Measurements from ENCODE around the gene FBXO36. TPM values are rescaled to one million over a fixed set of nuclear protein-coding genes. Genes with fewer than 3 reads are reported as not detected.

The FBXO36 gene
- total and polyA plus RNA-seq, 2 donors (not counting 1 experiment from before 2014, with no cell fraction given), result 0.49 to 1.5 TPM

- ChIA-PET POLR2A (no interaction called here), CTCF (interaction anchor here (1.5 kb wide), 1 partner anchor 104 kb away, joined by 3 read pairs; no protein-coding TSS in a partner anchor)
- no peak overlapping the region for H2AFZ ChIP-seq (ENCODE audit: insufficient read depth, low read depth, low read length, poor library complexity, severe bottlenecking)
- H3K9ac ChIP-seq (ENCODE audit: low read length), result no peak overlapping the region
- H4K20me1 ChIP-seq (ENCODE audit: control insufficient read depth, insufficient read depth, low read length, poor library complexity, severe bottlenecking), result peaks cover 51% of the 10 kb centered on the region
- H3K27ac Mint-ChIP-seq, result no peak overlapping the region
- 80% methylated on average over 1 of the region's 2 CpGs for WGBS (ENCODE audit: insufficient coverage)
- TF ChIP-seq CTCF (IDR thresholded peaks at IDR 0.05) (no peak), EZH2 (IDR thresholded peaks at IDR 0.05; ENCODE audit: borderline replicate concordance, insufficient read depth, low read depth, low read length, poor library complexity, severe bottlenecking) (no peak)
- no peaks in the 10 kb centered on the region for H3K27me3 ChIP-seq (replicated peaks in 1 of 4; ENCODE audit: control extremely low read depth in 1 of 4, control insufficient read depth in 3 of 4, insufficient read depth in 4 of 4, low read length in 3 of 4)
- no peaks in the 10 kb centered on the region for H3K9me3 ChIP-seq (ENCODE audit: control extremely low read depth in 1 of 3, control insufficient read depth in 2 of 3, insufficient read depth in 1 of 3, low read length in 2 of 3)
- H3K36me3 ChIP-seq (replicated peaks in 1 of 2; ENCODE audit: control extremely low read depth in 1 of 2, control insufficient read depth in 1 of 2, extremely low read depth in 1 of 2, insufficient read depth in 2 of 2, low read length in 1 of 2), result peaks cover 0 to 23% of the 10 kb centered on the region in 2 experiments
- no peaks in the 10 kb centered on the region for H3K27me3 Mint-ChIP-seq
- ATAC-seq (ENCODE audit: low read depth) (no peak), DNase-seq (no peak)
- H3K9me3 Mint-ChIP-seq (ENCODE audit: insufficient read depth), result no peaks in the 10 kb centered on the region
- no peak overlapping the region for H3K4me2 ChIP-seq (replicated peaks; ENCODE audit: low read depth, low read length, poor library complexity, severe bottlenecking)
- no peak overlapping the region for H3K4me3 Mint-ChIP-seq
- H3K79me2 ChIP-seq (ENCODE audit: control insufficient read depth, insufficient read depth, low read length), result peaks cover 100% of the 10 kb centered on the region
- peaks cover 25% of the 10 kb centered on the region for H3K4me1 Mint-ChIP-seq
- intact Hi-C loops (cut with micrococcal nuclease), result no loop called here
- no peak overlapping the region for H3K27ac ChIP-seq (ENCODE audit: low read length in 2 of 2)
- no peak overlapping the region for H3K4me3 ChIP-seq (ENCODE audit: control extremely low read depth in 1 of 5, extremely low read depth in 1 of 5, insufficient read depth in 1 of 5, low read depth in 2 of 5, low read length in 4 of 5)
- H3K4me1 ChIP-seq (ENCODE audit: control insufficient read depth in 2 of 2, insufficient read depth in 2 of 2, low read length in 2 of 2), result peaks cover 2 to 4% of the 10 kb centered on the region in 2 donors
Measured at GRCh38 chr2:229905601-229906000, 16.7 kb upstream of the FBXO36 start.

- Histone ChIP-seq H3K4me1 (ENCODE audit: control insufficient read depth in 2 of 2, insufficient read depth in 2 of 2, low read length in 2 of 2) (peaks cover 17 to 23% of the 10 kb centered on the region in 2 donors), H2AFZ (ENCODE audit: insufficient read depth, low read depth, low read length, poor library complexity, severe bottlenecking) (no peak overlapping the region), H3K9me3 (ENCODE audit: control extremely low read depth in 1 of 3, control insufficient read depth in 2 of 3, insufficient read depth in 1 of 3, low read length in 2 of 3) (no peaks in the 10 kb centered on the region), H3K27me3 (replicated peaks in 1 of 4; ENCODE audit: control extremely low read depth in 1 of 4, control insufficient read depth in 3 of 4, insufficient read depth in 4 of 4, low read length in 3 of 4) (no peaks in the 10 kb centered on the region), H3K79me2 (ENCODE audit: control insufficient read depth, insufficient read depth, low read length) (peaks cover 100% of the 10 kb centered on the region), H3K27ac (ENCODE audit: low read length in 2 of 2) (no peak overlapping the region), H3K4me3 (ENCODE audit: control extremely low read depth in 1 of 5, extremely low read depth in 1 of 5, insufficient read depth in 1 of 5, low read depth in 2 of 5, low read length in 4 of 5) (no peak overlapping the region), H4K20me1 (ENCODE audit: control insufficient read depth, insufficient read depth, low read length, poor library complexity, severe bottlenecking) (peaks cover 32% of the 10 kb centered on the region), H3K36me3 (replicated peaks in 1 of 2; ENCODE audit: control extremely low read depth in 1 of 2, control insufficient read depth in 1 of 2, extremely low read depth in 1 of 2, insufficient read depth in 2 of 2, low read length in 1 of 2) (peaks cover 0 to 15% of the 10 kb centered on the region in 2 experiments), H3K4me2 (replicated peaks; ENCODE audit: low read depth, low read length, poor library complexity, severe bottlenecking) (no peak overlapping the region), H3K9ac (ENCODE audit: low read length) (no peak overlapping the region)
- H3K27ac Mint-ChIP-seq, result no peak overlapping the region
- H3K4me3 Mint-ChIP-seq, result no peak overlapping the region
- peaks cover 50% of the 10 kb centered on the region for H3K4me1 Mint-ChIP-seq
- intact Hi-C loops (cut with micrococcal nuclease), result no loop called here
- TF ChIP-seq CTCF (IDR thresholded peaks at IDR 0.05) (no peak), EZH2 (IDR thresholded peaks at IDR 0.05; ENCODE audit: borderline replicate concordance, insufficient read depth, low read depth, low read length, poor library complexity, severe bottlenecking) (no peak)
- CTCF ChIA-PET, result interaction anchor here (1.0 to 5.4 kb wide), 2 partner anchors 53 to 106 kb away, joined by 3 to 63 read pairs; no protein-coding TSS in a partner anchor
- no peak for ATAC-seq (ENCODE audit: low read depth)
- DNase-seq, result no peak
- no peaks in the 10 kb centered on the region for H3K9me3 Mint-ChIP-seq (ENCODE audit: insufficient read depth)
- no peaks in the 10 kb centered on the region for H3K27me3 Mint-ChIP-seq
- POLR2A ChIA-PET, result interaction anchor here (0.7 kb wide), 1 partner anchor 41 kb away, joined by 3 read pairs; no protein-coding TSS in a partner anchor
- WGBS (ENCODE audit: insufficient coverage), result 100% methylated on average over 1 of the region's 2 CpGs
Measured at GRCh38 chr2:229909090-229909489, 13.2 kb upstream of the FBXO36 start.
